EH (cell line): ENCODE measurements around the gene CASK.

Experiments
- DNase-seq: peaks from one replicate; pipeline ENCODE4 v3.0.0-alpha.2; 2015; ENCODE audit warnings: low read depth

Gene CASK

DNA sequence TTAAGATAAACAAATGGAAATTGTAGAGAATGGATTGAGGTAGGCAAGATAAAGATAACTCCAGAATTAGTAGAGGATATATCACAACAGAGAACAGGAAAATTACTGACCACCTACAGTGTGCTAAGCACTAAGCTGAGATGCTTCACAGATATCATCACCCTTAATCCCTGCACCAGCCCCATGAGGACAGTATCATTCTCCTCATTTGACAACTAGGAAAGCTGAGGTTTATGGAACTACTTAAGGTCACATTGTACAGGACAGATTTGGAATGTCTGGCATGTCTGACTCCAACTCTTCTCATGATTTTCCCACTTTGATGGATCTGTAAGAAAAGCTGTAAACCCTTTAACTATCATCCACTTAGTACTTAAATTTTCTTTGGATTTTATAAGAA, 95.5 kb downstream of the CASK start:
- peak; percentile 74 for DNase-seq

DNA sequence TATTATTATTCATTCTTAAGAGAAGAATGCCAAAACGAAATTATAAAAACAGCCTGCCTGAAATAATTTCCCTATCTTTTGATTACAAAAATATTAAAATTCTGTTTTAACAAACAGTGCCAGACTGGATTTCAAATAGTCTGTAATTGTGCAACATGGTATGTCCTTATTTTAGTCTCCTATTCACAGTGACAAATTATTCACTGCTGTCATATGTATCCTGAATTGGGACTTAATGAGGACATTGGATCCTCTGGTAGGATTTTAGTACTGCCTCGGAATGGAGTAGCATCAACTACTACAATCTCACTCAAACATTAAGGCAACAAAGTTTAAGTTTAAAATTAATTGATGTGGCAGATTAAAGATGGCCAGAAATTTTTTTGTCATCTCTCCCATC, 97.6 kb downstream of the CASK start:
- DNase-seq: no peak

DNA sequence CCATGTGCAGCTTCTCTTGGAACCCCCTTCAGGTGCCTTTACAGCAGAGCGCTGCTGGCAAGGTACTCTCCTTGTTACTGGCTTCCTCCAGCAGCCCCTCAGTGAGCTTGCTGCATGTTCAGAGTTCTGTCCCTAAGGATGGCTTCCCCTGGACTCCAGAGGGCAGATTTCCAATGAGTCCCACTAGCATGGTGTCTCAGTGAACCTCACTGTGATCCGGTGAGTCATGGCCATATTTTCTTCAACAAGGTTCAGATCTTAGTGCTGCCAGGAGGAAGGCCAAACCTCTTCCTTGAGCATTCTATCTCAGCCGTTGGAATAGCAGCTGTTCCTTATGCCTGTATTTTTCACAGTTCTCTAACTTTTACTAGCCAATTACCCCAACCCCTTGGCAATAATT, 98.8 kb downstream of the CASK start:
- DNase-seq: peak; percentile 75

- DNase-seq: peak; percentile 18
Measured at GRCh38 chrX:41823402-41823801, 100.0 kb downstream of the CASK start.

DNA sequence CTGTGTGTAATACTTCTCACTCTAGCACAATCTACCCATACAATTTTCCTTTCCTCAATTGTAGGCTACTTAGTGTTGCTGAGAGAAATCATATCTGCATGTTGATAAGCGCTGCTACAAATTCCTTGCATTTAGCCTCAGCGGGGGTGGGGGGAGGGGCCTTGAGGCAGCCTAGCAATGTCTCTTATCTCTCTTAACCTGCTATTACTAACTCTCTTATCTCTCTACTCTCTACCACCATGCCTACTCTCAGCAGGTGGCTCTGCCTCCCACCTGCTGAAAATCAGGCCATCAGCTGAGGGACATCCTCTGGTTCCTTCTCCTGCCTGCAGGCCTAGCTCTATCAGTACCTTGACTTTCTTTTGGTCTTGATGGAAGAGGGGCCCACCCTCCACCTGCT, 100.5 kb downstream of the CASK start:
- DNase-seq: no peak

DNA sequence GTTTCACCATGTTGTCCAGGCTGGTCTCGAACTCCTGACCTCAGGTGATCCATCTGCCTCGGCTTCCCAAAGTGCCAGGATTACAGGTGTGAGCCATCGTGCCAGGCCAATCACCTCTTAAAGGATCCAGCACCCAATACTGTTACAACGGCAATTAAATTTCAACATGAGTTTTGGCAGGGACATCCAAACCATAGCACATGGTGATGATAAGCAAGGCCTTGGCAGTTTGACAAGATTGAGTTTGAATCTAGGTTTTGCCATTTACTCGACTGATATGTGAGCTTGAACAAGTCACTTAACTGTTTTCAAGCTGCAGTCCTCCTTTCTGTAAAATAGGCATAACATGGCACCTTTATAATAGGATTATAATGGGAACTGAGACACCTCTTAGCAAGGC, 115.3 kb downstream of the CASK start:
- DNase-seq: no peak

GRCh38 chrX:41802958-41803357, 120.4 kb downstream of the CASK start:
- DNase-seq: no peak

DNA sequence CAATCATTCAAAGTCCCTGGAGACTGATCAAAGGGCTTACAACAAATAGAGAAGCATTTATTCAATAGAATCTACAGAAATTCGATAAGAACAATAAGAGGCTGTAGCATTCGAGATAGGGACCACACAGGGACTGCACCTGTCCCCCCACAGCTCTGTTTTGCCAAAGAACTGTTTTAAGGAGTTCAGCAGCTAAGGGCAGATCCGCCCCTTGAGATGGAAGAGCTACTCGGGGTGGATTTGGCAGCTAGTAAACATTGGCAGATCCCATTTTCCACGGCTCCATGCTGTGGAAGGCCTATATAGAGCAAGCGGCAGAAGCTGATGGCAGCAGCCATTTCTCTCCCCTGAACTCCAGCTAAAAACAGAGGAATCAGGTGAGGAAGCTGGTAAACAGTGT, 123.7 kb downstream of the CASK start:
- DNase-seq: no peak

- DNase-seq: no peak
Measured at GRCh38 chrX:41796577-41796976, 126.8 kb downstream of the CASK start.

DNA sequence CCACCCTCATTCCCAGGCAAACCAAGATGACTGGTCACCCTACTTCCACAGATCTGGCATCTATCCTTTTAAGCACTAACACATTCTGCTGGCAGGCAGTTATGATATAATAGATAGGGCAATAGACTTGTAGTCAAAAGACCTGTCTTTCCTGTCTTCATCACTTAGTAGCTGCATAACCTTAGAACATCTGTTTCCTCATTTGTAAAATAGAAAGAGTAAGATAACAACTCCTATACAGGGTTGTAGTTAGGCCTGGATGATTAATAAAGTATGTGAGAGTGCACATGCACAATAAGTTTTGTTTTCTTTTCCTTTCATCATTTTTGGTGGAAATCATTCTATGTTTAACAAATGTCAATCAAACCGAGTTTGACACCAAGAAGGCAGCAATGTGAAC, 127.3 kb downstream of the CASK start:
- no peak for DNase-seq

- DNase-seq: no peak
Measured at GRCh38 chrX:41789374-41789773, 134.0 kb downstream of the CASK start.

GRCh38 chrX:41785685-41786084, 137.7 kb downstream of the CASK start:
- peak; percentile 29 for DNase-seq

DNA sequence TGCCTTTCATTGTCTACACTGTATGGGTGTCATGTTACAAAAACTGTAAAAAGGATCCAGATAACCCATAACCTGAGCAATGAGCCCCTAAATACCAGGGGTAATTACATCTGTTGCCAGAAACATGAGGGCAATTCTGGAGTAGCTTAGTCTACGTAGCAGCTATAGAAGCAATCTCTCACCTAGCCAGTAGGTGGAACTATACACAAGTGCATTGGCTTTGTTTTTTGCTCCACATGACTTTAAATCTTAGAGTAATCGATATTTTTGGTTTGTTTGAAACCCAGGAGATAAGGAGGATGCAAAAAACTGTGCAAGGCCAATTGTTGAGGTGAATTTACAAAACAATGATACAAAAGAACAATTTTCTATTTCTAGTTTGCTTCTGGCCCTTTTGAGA, 141.9 kb downstream of the CASK start:
- peak; percentile 32 for DNase-seq

- no peak for DNase-seq
Measured at GRCh38 chrX:41779941-41780340, 143.4 kb downstream of the CASK start.

DNA sequence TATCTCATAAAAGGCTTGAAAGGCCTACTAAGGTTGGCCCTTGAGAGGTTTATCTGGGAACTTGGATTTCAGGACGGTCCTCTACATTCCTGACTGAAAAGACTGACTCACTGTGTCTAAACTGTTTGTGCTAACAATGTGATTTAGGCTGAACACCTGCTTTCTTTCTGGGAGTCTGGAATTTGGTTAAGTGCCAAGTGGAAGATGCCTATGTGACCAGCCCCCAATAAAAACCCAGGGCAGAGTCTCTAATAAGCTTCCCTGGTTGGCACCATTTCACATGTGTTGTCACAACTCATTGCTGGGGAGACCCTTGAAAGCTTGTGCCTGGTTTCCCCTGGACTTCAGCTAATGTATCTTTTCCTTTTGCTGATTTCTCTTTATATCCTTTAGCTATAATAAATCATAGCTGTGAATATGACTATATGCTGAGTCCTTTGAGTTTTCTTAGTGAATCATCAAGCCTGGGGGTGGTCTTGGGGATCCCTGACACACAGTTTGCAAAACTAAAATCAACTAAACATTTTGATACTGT, 144.3 kb downstream of the CASK start:
- peak; percentile 65 for DNase-seq

GRCh38 chrX:41761702-41762101, 161.7 kb downstream of the CASK start:
- no peak for DNase-seq

GRCh38 chrX:41761169-41761568, 162.2 kb downstream of the CASK start:
- DNase-seq: no peak

DNA sequence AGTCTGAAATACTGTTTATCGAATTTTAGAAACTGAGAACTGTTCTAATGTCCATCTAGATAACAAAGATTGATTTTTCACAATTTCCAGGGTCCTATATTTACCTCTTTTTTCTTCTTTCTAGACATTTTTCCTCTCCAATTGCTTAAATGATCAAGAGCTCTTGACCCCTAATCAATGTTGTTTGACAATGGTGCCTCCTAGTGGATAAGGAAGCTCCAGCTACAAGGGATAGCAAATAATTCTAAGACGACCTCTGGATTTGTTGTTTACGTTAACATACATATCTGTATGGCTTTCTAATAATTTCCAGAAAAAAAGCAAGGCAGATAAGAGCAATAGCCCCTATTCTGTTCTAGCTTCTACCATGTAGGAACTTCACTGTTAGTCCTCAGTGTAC, 163.5 kb downstream of the CASK start:
- peak; percentile 29 for DNase-seq

- DNase-seq: no peak
Measured at GRCh38 chrX:41758401-41758800, 165.0 kb downstream of the CASK start.

GRCh38 chrX:41750716-41751115, 172.6 kb downstream of the CASK start:
- DNase-seq: no peak

DNA sequence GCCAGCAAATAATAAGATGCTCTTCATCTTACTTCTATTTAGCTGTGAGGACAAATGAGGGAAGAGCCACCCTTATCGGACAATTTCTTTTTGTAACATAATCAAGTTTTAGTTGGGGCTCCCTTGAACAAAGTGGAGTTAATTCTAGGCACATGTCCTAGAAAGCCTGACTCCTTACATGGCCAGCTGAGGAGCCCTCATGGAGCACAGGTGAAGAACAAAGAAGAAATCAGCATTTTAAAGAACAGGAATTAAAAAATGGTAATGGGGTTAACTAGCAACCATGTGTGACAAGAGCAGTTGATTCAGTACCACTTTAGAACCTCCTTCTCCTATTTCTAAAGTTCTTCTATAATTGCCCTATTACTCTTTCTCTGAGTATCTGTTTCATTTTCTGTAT, 183.5 kb downstream of the CASK start:
- no peak for DNase-seq

GRCh38 chrX:41737065-41737464, 186.3 kb downstream of the CASK start:
- DNase-seq: no peak

DNA sequence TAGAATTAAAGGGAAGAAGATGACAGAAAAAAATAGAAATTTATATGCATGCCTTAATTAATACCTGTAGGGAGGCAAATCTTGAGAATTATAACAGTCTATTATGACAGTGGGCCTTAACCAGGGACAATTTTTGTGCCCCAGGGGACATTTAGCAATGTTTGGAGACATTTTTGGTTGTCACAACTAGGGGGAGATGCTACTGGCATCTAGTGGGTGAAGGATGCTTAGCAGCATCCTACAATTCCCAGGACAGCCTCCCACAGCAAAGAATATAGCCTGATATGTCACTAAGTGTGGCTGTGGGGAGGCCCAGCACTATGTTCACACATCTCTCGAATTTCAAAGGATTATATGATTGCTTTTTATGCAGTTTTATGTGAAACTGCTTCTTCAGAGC, 188.8 kb downstream of the CASK start:
- DNase-seq: peak; percentile 44

- DNase-seq: no peak
Measured at GRCh38 chrX:41733939-41734338, 189.4 kb downstream of the CASK start.

- no peak for DNase-seq
Measured at GRCh38 chrX:41732260-41732659, 191.1 kb downstream of the CASK start.
